Raji (cell line): ENCODE data around the gene EPHB1.

Experiments
- POLR2A ChIP-seq: IDR thresholded peaks from 2 replicates; pipeline ENCODE4 v1.6.1; 2011; ENCODE audit warnings: low read depth, low read length, control low read depth; ENCODE audit not compliant: insufficient read depth

The EPHB1 gene

DNA sequence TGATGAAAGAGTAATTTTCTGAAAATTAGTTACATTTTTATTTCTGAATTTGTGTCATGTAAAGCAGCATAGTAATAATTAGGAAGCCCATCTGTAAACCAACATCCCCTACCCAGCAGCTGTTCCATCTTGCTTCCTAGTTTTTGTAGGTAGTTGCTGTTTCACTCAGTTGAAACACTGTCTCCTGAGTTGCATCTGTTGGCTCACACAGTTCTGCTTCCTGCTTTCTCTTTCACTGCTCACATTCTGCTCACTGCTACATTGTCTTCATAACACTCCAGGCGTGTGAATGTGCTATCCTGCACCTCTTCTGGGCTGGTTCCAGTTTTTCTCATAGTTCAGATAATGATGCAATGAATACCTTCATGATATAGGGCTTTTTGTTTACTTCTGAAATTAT, 123.4 kb downstream of the EPHB1 start:
- TF ChIP-seq POLR2A, result no peak

- TF ChIP-seq POLR2A, result no peak
Measured at GRCh38 chr3:134922101-134922500, 127.0 kb downstream of the EPHB1 start.

- TF ChIP-seq POLR2A, result no peak
Measured at GRCh38 chr3:134922866-134923265, 127.8 kb downstream of the EPHB1 start.

GRCh38 chr3:134923286-134923685, 128.2 kb downstream of the EPHB1 start:
- no peak for TF ChIP-seq POLR2A

DNA sequence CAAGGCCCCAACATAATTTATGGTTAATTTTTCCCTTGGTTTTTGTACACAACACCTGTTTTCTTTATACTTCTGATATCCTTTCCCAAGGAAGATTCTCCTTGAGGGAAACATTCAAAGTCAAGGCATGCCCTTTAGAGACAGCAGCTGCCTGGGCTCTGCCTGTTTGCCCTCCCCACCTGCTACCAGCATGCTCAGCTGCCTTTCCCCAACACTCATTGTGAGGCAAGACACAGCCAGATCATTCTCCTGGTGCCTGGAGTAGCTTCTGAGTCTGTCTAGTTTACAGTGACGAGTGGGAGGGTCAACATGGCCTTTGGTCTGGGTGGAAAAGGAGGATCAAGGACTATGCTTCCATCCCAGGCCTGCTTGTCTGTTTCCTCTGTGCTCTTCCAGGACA, 132.5 kb downstream of the EPHB1 start:
- no peak for TF ChIP-seq POLR2A

DNA sequence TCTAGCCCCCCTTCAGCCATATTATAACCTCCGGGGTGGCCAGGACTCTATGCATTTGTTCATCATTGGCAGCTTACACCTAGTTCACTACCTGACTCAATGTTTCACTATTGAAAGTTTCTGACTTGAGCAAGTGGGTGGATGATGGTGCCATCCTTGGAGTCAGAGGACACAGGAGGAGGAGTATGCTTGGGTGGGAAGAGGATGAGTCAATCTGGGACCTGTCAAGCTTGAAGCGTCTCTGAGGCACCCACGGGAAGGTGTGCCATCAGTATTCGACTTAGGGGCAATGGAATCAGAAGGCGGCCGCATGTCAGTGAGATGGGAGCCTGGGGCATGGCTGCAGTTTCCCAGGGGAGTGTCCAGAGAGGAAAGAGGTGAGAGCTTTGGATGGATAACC, 133.3 kb downstream of the EPHB1 start:
- TF ChIP-seq POLR2A, result no peak

GRCh38 chr3:134928819-134929218, 133.8 kb downstream of the EPHB1 start:
- no peak for TF ChIP-seq POLR2A

DNA sequence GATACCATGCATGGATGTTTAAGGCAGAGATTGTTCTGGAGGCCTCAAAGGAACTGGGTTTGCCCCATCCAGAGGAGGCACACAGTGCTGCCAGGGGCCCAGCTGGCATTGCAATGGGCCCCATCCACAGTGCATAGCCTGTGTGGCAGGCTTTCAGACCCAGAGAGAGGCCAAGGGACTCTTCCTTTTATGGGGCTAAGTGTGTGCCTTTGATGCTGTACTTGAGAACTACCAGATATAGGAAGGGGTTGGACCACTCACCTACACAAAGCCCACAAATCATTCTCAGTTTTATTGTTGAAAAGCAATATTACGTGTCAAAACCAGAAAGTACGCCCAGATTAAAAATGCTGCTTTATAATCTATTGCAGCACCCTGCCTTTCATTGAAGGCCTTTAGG, 134.9 kb downstream of the EPHB1 start:
- no peak for TF ChIP-seq POLR2A

- no peak for TF ChIP-seq POLR2A
Measured at GRCh38 chr3:134931045-134931785, 136.2 kb downstream of the EPHB1 start.

- no peak for TF ChIP-seq POLR2A
Measured at GRCh38 chr3:134932035-134932434, 137.0 kb downstream of the EPHB1 start.

GRCh38 chr3:134933997-134934396, 138.9 kb downstream of the EPHB1 start:
- no peak for TF ChIP-seq POLR2A

GRCh38 chr3:134934933-134935332, 139.9 kb downstream of the EPHB1 start:
- no peak for TF ChIP-seq POLR2A

- TF ChIP-seq POLR2A, result no peak
Measured at GRCh38 chr3:134937256-134938028, 142.4 kb downstream of the EPHB1 start.

- no peak for TF ChIP-seq POLR2A
Measured at GRCh38 chr3:134938029-134938525, 143.0 kb downstream of the EPHB1 start.

DNA sequence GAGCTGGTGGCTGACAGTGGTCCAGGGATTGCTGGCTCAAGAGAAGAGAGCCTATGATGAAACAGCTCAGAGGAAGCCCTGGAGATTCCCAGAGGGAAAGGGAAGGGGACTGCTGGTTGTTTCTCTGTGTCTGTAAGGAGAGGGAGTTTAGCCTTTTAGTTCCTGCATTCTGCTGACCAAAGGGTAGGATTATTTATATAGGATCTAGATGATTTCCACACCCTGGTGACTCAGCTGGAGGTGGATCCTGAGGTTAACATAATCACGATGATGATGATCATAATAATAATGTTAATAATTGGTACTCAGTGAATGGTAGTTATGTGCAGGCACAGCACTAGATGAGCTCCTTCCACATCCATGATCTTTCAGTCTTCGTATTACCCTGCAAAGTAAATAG, 144.9 kb downstream of the EPHB1 start:
- no peak for TF ChIP-seq POLR2A

DNA sequence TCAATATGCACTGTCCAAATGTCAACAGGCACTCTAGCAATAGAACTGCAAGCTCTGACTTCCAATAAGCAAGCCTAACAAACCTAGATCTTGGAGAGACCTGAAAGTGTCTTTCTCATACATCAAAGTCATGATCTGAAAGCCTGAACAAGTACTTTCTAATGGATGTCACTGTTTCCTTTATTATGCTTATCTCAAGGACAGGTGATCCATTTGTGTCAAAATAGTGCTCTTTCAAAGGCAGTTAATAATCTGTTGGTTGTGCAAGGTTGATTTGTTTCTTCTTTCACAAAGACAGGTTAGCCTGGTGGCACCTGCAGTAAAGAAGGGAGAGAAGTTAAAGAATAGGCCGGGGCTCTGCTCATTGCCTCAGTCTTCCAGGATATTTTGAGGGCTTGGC, 146.8 kb downstream of the EPHB1 start:
- no peak for TF ChIP-seq POLR2A
